ENCODE data around the gene DHX32.

- no peak for TF ChIP-seq POLR2A (IDR thresholded peaks at IDR 0.05; ENCODE audit: low read depth, low read length)
- TF ChIP-seq TAF1 (IDR thresholded peaks at IDR 0.05; ENCODE audit: low read depth, low read length): no peak
- no peak for TF ChIP-seq POLR2AphosphoS5 (IDR thresholded peaks at IDR 0.05; ENCODE audit: low read depth, low read length)
- no peak for TF ChIP-seq PAX5 (IDR thresholded peaks at IDR 0.05; ENCODE audit: insufficient read depth, low read length, severe bottlenecking)
These were observed 79.5 kb downstream of the DHX32 start for GRCh38 chr10:125801574-125801973.

Data from GM12891 (cell line).